Mesothelial cell of epicardium (in vitro differentiated cells): ENCODE data around the gene KLK1. TPM values are rescaled to one million over a fixed set of nuclear protein-coding genes. Genes with fewer than 3 reads are reported as not detected.

ENCODE experiments used
- DNase-seq, 2 experiments: peaks; one replicate each; pipeline ENCODE4 v3.0.0; 2021; ENCODE audit warnings: low spot score in 2 of 2; ENCODE audit not compliant: unreplicated experiment in 2 of 2
- H3K27ac Mint-ChIP-seq: 2 replicates; pipeline ENCODE4 v1.8.0; 2021; ENCODE audit warnings: mixed read lengths
- H3K27me3 Mint-ChIP-seq: 2 replicates; pipeline ENCODE4 v1.8.0; 2021; ENCODE audit warnings: low read depth, mixed read lengths
- H3K36me3 Mint-ChIP-seq: 2 replicates; pipeline ENCODE4 v1.8.0; 2021; ENCODE audit warnings: mixed read lengths
- H3K4me1 Mint-ChIP-seq: 2 replicates; pipeline ENCODE4 v1.8.0; 2021; ENCODE audit warnings: mixed read lengths
- H3K4me3 Mint-ChIP-seq: 2 replicates; pipeline ENCODE4 v1.8.0; 2021; ENCODE audit warnings: mild to moderate bottlenecking, moderate library complexity, mixed read lengths
- H3K9me3 Mint-ChIP-seq: 2 replicates; pipeline ENCODE4 v1.8.0; 2021; ENCODE audit warnings: mixed read lengths
- total RNA-seq: library from RNA; stranded (reverse); gene quantifications from 3 replicates; pipeline ENCODE4 v1.2.1, GENCODE V29; 2021
- TF ChIP-seq, protein P1 (sequence below): fragments of 200-600 bp; sonication (generic); IDR thresholded peaks from one replicate; pipeline ENCODE4 v1.5.0; 2021; ENCODE audit warnings: antibody characterized with exemption; ENCODE audit not compliant: unreplicated experiment

KLK1 gene
- total RNA-seq, result 0.27 to 0.40 TPM in 2 of 3 replicates, not detected in the other

DNA sequence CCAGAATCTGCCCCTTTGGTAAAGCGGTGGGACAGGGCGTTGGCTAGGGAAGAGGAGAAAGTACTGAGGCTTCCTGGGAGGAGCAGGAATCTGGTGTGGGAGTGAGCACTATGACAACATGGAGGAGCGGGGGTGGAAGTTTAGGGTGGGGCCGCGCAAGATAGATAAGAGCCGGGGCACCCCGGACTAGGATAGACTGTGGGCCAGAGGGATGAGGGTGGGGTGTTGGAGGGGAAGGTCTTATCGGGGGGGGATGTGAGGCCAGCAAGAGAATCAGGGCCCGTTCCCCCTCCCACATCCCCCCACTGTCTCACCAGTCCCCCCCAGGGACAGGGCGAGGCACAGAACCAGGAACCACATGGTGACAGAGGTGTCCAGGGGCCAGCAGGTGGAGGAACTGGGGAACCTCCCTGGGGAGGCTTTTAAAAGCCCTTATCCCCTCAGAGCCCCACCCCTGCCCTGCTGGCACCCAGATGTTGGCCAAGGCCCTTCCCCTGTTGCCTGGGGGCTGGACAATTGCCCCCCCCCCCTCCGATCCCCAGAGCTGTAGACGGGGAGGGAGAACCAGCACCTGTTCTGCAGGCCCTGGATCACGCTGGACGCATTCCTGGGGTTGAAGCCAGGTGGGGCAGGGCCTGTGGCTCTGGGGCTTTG lies at the start of gene KLK1:
TSS of gene KLK1 (minus strand) at position 399 of the 654 bp plus-strand sequence. CDS start at position 360, 39 bp downstream.
- peaks cover 15% of the 10 kb centered on the region for H3K4me1 Mint-ChIP-seq
- no peaks in the 10 kb centered on the region for H3K9me3 Mint-ChIP-seq
- H3K4me3 Mint-ChIP-seq, result no peak within 1 kb of the TSS
- no peaks in the 10 kb centered on the region for H3K36me3 Mint-ChIP-seq
- TF ChIP-seq, protein P1, sequence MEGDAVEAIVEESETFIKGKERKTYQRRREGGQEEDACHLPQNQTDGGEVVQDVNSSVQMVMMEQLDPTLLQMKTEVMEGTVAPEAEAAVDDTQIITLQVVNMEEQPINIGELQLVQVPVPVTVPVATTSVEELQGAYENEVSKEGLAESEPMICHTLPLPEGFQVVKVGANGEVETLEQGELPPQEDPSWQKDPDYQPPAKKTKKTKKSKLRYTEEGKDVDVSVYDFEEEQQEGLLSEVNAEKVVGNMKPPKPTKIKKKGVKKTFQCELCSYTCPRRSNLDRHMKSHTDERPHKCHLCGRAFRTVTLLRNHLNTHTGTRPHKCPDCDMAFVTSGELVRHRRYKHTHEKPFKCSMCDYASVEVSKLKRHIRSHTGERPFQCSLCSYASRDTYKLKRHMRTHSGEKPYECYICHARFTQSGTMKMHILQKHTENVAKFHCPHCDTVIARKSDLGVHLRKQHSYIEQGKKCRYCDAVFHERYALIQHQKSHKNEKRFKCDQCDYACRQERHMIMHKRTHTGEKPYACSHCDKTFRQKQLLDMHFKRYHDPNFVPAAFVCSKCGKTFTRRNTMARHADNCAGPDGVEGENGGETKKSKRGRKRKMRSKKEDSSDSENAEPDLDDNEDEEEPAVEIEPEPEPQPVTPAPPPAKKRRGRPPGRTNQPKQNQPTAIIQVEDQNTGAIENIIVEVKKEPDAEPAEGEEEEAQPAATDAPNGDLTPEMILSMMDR, result no peak
- H3K27ac Mint-ChIP-seq, result no peak within 1 kb of the TSS
- H3K27me3 Mint-ChIP-seq, result peaks cover 84% of the 10 kb centered on the region
- no peak for DNase-seq

DNA sequence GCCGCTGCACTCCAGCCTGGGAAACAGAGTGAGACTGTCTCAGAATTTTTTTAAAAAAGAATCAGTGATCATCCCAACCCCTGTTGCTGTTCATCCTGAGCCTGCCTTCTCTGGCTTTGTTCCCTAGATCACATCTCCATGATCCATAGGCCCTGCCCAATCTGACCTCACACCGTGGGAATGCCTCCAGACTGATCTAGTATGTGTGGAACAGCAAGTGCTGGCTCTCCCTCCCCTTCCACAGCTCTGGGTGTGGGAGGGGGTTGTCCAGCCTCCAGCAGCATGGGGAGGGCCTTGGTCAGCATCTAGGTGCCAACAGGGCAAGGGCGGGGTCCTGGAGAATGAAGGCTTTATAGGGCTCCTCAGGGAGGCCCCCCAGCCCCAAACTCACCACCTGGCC lies 49.5 kb upstream of the KLK1 start, which contains the start of gene KLK2:
TSS of gene KLK2 (plus strand) at position 384 of the 400 bp plus-strand sequence. CDS start 35 bp downstream, outside the sequence.
- no peaks in the 10 kb centered on the region for H3K36me3 Mint-ChIP-seq
- no peak for DNase-seq
- H3K4me1 Mint-ChIP-seq, result no peaks in the 10 kb centered on the region
- TF ChIP-seq, protein P1, result no peak
- H3K4me3 Mint-ChIP-seq, result no peak within 1 kb of the TSS
- H3K9me3 Mint-ChIP-seq, result no peaks in the 10 kb centered on the region
- no peak within 1 kb of the TSS for H3K27ac Mint-ChIP-seq
- peaks cover 54% of the 10 kb centered on the region for H3K27me3 Mint-ChIP-seq

DNA sequence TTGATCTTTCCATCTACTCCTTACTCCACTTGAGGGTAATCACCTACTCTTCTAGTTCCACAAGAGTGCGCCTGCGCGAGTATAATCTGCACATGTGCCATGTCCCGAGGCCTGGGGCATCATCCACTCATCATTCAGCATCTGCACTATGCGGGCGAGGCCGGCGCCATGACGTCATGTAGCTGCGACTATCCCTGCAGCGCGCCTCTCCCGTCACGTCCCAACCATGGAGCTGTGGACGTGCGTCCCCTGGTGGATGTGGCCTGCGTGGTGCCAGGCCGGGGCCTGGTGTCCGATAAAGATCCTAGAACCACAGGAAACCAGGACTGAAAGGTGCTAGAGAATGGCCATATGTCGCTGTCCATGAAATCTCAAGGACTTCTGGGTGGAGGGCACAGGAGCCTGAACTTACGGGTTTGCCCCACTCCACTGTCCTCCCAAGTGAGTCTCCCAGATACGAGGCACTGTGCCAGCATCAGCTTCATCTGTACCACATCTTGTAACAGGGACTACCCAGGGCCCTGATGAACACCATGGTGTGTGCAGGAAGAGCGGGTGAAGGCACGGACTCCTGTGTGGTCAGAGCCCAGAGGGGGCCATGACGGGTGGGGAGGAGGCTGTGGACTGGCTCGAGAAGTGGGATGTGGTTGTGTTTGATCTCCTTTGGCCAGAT lies 47.0 kb upstream of the KLK1 start:
- TF ChIP-seq, protein P1, result no peak
- H3K27me3 Mint-ChIP-seq, result peaks cover 70% of the 10 kb centered on the region
- H3K4me3 Mint-ChIP-seq, result no peak overlapping the region
- H3K36me3 Mint-ChIP-seq, result no peaks in the 10 kb centered on the region
- H3K4me1 Mint-ChIP-seq, result no peaks in the 10 kb centered on the region
- no peak for DNase-seq
- no peaks in the 10 kb centered on the region for H3K9me3 Mint-ChIP-seq
- no peak overlapping the region for H3K27ac Mint-ChIP-seq

DNA sequence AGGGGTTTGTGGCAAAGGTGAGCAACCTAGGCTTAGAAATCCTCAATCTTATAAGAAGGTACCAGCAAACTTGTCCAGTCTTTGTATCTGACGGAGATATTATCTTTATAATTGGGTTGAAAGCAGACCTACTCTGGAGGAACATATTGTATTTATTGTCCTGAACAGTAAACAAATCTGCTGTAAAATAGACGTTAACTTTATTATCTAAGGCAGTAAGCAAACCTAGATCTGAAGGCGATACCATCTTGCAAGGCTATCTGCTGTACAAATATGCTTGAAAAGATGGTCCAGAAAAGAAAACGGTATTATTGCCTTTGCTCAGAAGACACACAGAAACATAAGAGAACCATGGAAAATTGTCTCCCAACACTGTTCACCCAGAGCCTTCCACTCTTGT lies 45.9 kb upstream of the KLK1 start:
- H3K27ac Mint-ChIP-seq, result no peak overlapping the region
- no peak for DNase-seq
- no peak overlapping the region for H3K4me3 Mint-ChIP-seq
- TF ChIP-seq, protein P1, result no peak
- no peaks in the 10 kb centered on the region for H3K9me3 Mint-ChIP-seq
- H3K4me1 Mint-ChIP-seq, result no peaks in the 10 kb centered on the region
- H3K36me3 Mint-ChIP-seq, result no peaks in the 10 kb centered on the region
- peaks cover 80% of the 10 kb centered on the region for H3K27me3 Mint-ChIP-seq

DNA sequence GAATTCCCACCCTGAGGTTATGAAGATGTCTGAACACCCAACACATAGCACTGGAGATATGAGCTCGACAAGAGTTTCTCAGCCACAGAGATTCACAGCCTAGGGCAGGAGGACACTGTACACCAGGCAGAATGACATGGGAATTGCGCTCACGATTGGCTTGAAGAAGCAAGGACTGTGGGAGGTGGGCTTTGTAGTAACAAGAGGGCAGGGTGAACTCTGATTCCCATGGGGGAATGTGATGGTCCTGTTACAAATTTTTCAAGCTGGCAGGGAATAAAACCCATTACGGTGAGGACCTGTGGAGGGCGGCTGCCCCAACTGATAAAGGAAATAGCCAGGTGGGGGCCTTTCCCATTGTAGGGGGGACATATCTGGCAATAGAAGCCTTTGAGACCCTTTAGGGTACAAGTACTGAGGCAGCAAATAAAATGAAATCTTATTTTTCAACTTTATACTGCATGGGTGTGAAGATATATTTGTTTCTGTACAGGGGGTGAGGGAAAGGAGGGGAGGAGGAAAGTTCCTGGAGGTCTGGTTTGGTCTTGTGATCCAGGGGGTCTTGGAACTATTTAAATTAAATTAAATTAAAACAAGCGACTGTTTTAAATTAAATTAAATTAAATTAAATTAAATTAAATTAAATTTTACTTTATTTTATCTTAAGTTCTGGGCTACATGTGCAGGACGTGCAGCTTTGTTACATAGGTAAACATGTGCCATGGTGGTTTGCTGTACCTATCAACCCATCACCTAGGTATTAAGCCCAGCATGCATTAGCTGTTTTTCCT lies 38.1 kb upstream of the KLK1 start:
- TF ChIP-seq, protein P1, result no peak
- DNase-seq, result no peak
- H3K4me3 Mint-ChIP-seq, result no peak overlapping the region
- peaks cover 87% of the 10 kb centered on the region for H3K27me3 Mint-ChIP-seq
- H3K4me1 Mint-ChIP-seq, result peaks cover 5% of the 10 kb centered on the region
- H3K9me3 Mint-ChIP-seq, result no peaks in the 10 kb centered on the region
- no peaks in the 10 kb centered on the region for H3K36me3 Mint-ChIP-seq
- no peak overlapping the region for H3K27ac Mint-ChIP-seq
